C4-2B (cell line): Measurements from ENCODE around the gene ZDBF2.

Experiments used
- ZFX ChIP-seq: fragments of 450-650 bp; IDR thresholded peaks from 2 replicates; pipeline ENCODE4 v1.6.1; 2017
- TF ChIP-seq, protein P1 (sequence below): fragments of 450-650 bp; conservative IDR thresholded peaks from 2 replicates; pipeline ENCODE4 v1.5.1; 2017; ENCODE audit warnings: mild to moderate bottlenecking

DNA sequence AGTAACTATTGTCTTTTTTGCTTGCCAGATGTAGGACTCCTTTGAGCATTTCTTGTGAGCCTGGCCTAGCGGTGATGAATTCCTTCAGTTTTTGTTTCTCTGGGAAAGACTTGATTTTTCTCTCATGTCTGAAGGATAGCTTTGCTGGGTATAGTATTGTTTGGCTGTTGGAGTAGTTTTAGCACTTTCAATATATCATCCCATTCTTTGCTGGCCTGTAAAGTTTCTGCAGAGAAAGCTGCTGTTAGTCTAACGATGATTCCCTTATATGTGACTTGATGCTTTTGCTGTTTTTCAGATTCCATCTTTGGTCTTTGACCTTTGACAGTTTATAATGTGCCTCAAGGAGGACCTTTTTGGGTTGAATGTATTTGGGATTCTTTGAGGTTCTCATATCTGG is 12.7 kb downstream of the ZDBF2 start:
- TF ChIP-seq, protein P1, sequence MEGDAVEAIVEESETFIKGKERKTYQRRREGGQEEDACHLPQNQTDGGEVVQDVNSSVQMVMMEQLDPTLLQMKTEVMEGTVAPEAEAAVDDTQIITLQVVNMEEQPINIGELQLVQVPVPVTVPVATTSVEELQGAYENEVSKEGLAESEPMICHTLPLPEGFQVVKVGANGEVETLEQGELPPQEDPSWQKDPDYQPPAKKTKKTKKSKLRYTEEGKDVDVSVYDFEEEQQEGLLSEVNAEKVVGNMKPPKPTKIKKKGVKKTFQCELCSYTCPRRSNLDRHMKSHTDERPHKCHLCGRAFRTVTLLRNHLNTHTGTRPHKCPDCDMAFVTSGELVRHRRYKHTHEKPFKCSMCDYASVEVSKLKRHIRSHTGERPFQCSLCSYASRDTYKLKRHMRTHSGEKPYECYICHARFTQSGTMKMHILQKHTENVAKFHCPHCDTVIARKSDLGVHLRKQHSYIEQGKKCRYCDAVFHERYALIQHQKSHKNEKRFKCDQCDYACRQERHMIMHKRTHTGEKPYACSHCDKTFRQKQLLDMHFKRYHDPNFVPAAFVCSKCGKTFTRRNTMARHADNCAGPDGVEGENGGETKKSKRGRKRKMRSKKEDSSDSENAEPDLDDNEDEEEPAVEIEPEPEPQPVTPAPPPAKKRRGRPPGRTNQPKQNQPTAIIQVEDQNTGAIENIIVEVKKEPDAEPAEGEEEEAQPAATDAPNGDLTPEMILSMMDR: no peak
- no peak for TF ChIP-seq ZFX
